Subcutaneous abdominal adipose tissue (tissue), 5 donors: Measurements from ENCODE around the gene PCDHB8.
"Not testable (repeated sequence)": the region's sequence is repeated elsewhere in the genome, so short reads cannot be mapped to it uniquely, and the experiment has no call there.

Experiments used
- H3K27ac ChIP-seq: one replicate; pipeline ENCODE4 v1.7.0; 2013; ENCODE audit warnings: low read depth, mild to moderate bottlenecking, inconsistent platforms, low read length, moderate library complexity
- H3K27me3 ChIP-seq, 5 donors: one replicate each; pipeline ENCODE4 v1.7.0; 2013; ENCODE audit warnings: low read length in 5 of 5, inconsistent platforms in 1 of 5; ENCODE audit not compliant: control insufficient read depth in 5 of 5, insufficient read depth in 4 of 5
- H3K36me3 ChIP-seq, 5 donors: one replicate each; pipeline ENCODE4 v1.7.0; 2013; ENCODE audit warnings: low read length in 5 of 5; ENCODE audit not compliant: control insufficient read depth in 5 of 5, insufficient read depth in 5 of 5
- H3K4me1 ChIP-seq, 5 donors: one replicate each; pipeline ENCODE4 v1.7.0; 2013; ENCODE audit warnings: low read length in 5 of 5, mild to moderate bottlenecking in 3 of 5, moderate library complexity in 1 of 5; ENCODE audit not compliant: control insufficient read depth in 5 of 5, insufficient read depth in 5 of 5
- H3K4me3 ChIP-seq, 5 donors: one replicate each; pipeline ENCODE4 v1.7.0; 2013; ENCODE audit warnings: low read length in 5 of 5, low read depth in 1 of 5
- H3K9ac ChIP-seq, 5 donors: one replicate each; pipeline ENCODE4 v1.7.0; 2013; ENCODE audit warnings: low read length in 5 of 5, mild to moderate bottlenecking in 4 of 5, moderate library complexity in 3 of 5
- H3K9me3 ChIP-seq, 5 donors: one replicate each; pipeline ENCODE4 v1.7.0; 2013; ENCODE audit warnings: low read length in 5 of 5; ENCODE audit not compliant: control insufficient read depth in 5 of 5
- donor health status: healthy.
- donor health status: healthy.
- donor health status: healthy.
- donor health status: healthy.
- donor health status: healthy.

Gene PCDHB8

DNA sequence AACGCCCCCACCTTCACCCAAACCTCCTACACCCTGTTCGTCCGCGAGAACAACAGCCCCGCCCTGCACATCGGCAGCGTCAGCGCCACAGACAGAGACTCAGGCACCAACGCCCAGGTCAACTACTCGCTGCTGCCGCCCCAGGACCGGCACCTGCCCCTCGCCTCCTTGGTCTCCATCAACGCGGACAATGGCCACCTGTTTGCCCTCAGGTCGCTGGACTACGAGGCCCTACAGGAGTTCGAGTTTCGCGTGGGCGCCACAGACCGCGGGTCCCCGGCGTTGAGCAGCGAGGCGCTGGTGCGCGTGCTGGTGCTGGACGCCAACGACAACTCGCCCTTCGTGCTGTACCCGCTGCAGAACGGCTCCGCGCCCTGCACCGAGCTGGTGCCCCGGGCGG is 47.3 kb downstream of the PCDHB8 start:
- not testable (repeated sequence) for H3K27ac ChIP-seq, H3K27me3 ChIP-seq, H3K9ac ChIP-seq, H3K4me1 ChIP-seq, H3K36me3 ChIP-seq
- peak overlapping the region in 1 of 5 donors; percentile 28 for H3K4me3 ChIP-seq
- peaks cover 27 to 58% (median 54%) of the 10 kb centered on the region in 5 donors for H3K9me3 ChIP-seq

DNA sequence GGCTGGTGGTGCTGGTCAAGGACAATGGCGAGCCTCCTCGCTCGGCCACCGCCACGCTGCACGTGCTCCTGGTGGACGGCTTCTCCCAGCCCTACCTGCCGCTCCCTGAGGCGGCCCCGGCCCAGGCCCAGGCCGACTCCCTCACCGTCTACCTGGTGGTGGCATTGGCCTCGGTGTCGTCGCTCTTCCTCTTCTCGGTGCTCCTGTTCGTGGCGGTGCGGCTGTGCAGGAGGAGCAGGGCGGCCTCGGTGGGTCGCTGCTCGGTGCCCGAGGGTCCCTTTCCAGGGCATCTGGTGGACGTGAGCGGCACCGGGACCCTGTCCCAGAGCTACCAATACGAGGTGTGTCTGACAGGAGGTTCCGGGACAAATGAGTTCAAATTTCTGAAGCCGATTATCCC is 47.8 kb downstream of the PCDHB8 start:
- H3K4me3 ChIP-seq, H3K27ac ChIP-seq, H3K27me3 ChIP-seq, H3K9ac ChIP-seq, H3K4me1 ChIP-seq, H3K36me3 ChIP-seq: not testable (repeated sequence)
- H3K9me3 ChIP-seq, result peaks cover 27 to 54% (median 50%) of the 10 kb centered on the region in 5 donors
